GM23338 (cell line): ENCODE data around the gene FGGY. TPM values are rescaled to one million over a fixed set of nuclear protein-coding genes. Genes with fewer than 3 reads are reported as not detected.
"Not testable (repeated sequence)": the region's sequence is repeated elsewhere in the genome, so short reads cannot be mapped to it uniquely, and the experiment has no call there.

Source experiments
- ATAC-seq: fragments of 200-7000 bp; cut with Tn5 transposase; 3 replicates; pipeline ENCODE4 v1.9.1; 2020
- DNase-seq: peaks from one replicate; pipeline ENCODE4 v3.0.0-alpha.2; 2015; ENCODE audit warnings: low spot score
- H2AFZ ChIP-seq: fragments of 200-600 bp; sonication (generic); 2 replicates; pipeline ENCODE4 v1.8.0; 2016; ENCODE audit warnings: antibody characterized with exemption, mild to moderate bottlenecking, moderate library complexity
- H3F3A ChIP-seq: fragments of 200-600 bp; sonication (generic); replicated peaks from 2 replicates; pipeline ENCODE4 v1.8.0; 2017; ENCODE audit warnings: antibody characterized with exemption, mixed run types, low read depth
- H3K27ac ChIP-seq: fragments of 200-600 bp; sonication (generic); 2 replicates; pipeline ENCODE4 v1.6.1; 2016; ENCODE audit warnings: low read depth
- H3K27me3 ChIP-seq: fragments of 200-600 bp; sonication (generic); 2 replicates; pipeline ENCODE4 v1.8.0; 2016; ENCODE audit warnings: mild to moderate bottlenecking, mixed run types, moderate library complexity; ENCODE audit not compliant: insufficient read depth
- H3K36me3 ChIP-seq: fragments of 200-600 bp; sonication (generic); 2 replicates; pipeline ENCODE4 v1.8.0; 2016; ENCODE audit warnings: mild to moderate bottlenecking; ENCODE audit not compliant: insufficient read depth
- H3K4me1 ChIP-seq: fragments of 200-600 bp; sonication (generic); 2 replicates; pipeline ENCODE4 v1.8.0; 2016; ENCODE audit warnings: mild to moderate bottlenecking, moderate library complexity; ENCODE audit not compliant: insufficient read depth
- H3K4me2 ChIP-seq: fragments of 200-600 bp; sonication (generic); 2 replicates; pipeline ENCODE4 v1.7.1; 2017; ENCODE audit warnings: mixed run types
- H3K4me3 ChIP-seq: fragments of 200-600 bp; sonication (generic); 2 replicates; pipeline ENCODE4 v1.6.1; 2016; ENCODE audit warnings: mixed run types
- H3K79me2 ChIP-seq: fragments of 200-600 bp; sonication (generic); replicated peaks from 2 replicates; pipeline ENCODE4 v1.8.0; 2017; ENCODE audit warnings: mild to moderate bottlenecking; ENCODE audit not compliant: insufficient read depth
- H3K9me2 ChIP-seq: fragments of 200-600 bp; sonication (generic); 2 replicates; pipeline ENCODE4 v1.8.0; 2017; ENCODE audit not compliant: insufficient read depth
- H4K20me1 ChIP-seq: fragments of 200-600 bp; sonication (generic); replicated peaks from 2 replicates; pipeline ENCODE4 v1.8.0; 2017; ENCODE audit warnings: mild to moderate bottlenecking; ENCODE audit not compliant: insufficient read depth
- H3K27ac Mint-ChIP-seq: 2 replicates; pipeline ENCODE4 v1.8.0; 2020; ENCODE audit warnings: inconsistent platforms, mild to moderate bottlenecking, moderate library complexity, mixed read lengths
- H3K27me3 Mint-ChIP-seq: 3 replicates; pipeline ENCODE4 v1.8.0; 2022; ENCODE audit warnings: low read depth, mild to moderate bottlenecking, moderate library complexity, mixed read lengths, inconsistent platforms; ENCODE audit not compliant: insufficient read depth, poor library complexity
- H3K36me3 Mint-ChIP-seq: 3 replicates; pipeline ENCODE4 v1.8.0; 2021; ENCODE audit warnings: low read depth, mild to moderate bottlenecking, inconsistent platforms, moderate library complexity, mixed read lengths
- H3K4me1 Mint-ChIP-seq: 3 replicates; pipeline ENCODE4 v1.8.0; 2020; ENCODE audit warnings: mild to moderate bottlenecking, inconsistent platforms, mixed read lengths
- H3K4me3 Mint-ChIP-seq: 3 replicates; pipeline ENCODE4 v1.8.0; 2021; ENCODE audit warnings: moderate library complexity, mild to moderate bottlenecking, inconsistent platforms, mixed read lengths
- H3K9me3 Mint-ChIP-seq: 3 replicates; pipeline ENCODE4 v1.8.0; 2020; ENCODE audit warnings: moderate library complexity, mild to moderate bottlenecking, inconsistent platforms, mixed read lengths
- CREB1 ChIP-seq: fragments of 250-450 bp; sonication (Bioruptor Pico); IDR thresholded peaks from 2 replicates; pipeline ENCODE4 v1.5.0; 2020; ENCODE audit warnings: low read depth, mild to moderate bottlenecking, moderate library complexity
- EZH2phosphoT487 ChIP-seq: fragments of 200-600 bp; sonication (generic); IDR thresholded peaks from one replicate; pipeline ENCODE4 v1.8.1; 2018; ENCODE audit warnings: antibody characterized with exemption; ENCODE audit not compliant: unreplicated experiment
- POLR2AphosphoS5 ChIP-seq: IDR thresholded peaks from 2 replicates; pipeline ENCODE4 v1.6.1; 2016; ENCODE audit warnings: antibody characterized with exemption, low read depth
- STAT1 ChIP-seq: IDR thresholded peaks from one replicate; pipeline ENCODE4 v1.6.1; 2016; ENCODE audit warnings: antibody characterized with exemption; ENCODE audit not compliant: unreplicated experiment
- ZNF114 ChIP-seq: fragments of 250-450 bp; sonication (Bioruptor Pico); IDR thresholded peaks from 2 replicates; pipeline ENCODE4 v1.5.0; 2020; ENCODE audit warnings: mild to moderate bottlenecking, moderate library complexity
- polyA plus RNA-seq: library from polyadenylated mRNA; unstranded; fragments of >200 nt; fragmentation: Nextera tagmentation; extraction: Ambion mirVana; gene quantifications from 2 replicates; pipeline ENCODE4 v1.2.1, GENCODE V29; 2016
- total RNA-seq: library from RNA; depleted of rRNA; stranded (reverse); fragments of >200 nt; shearing (Covaris generic); gene quantifications from 2 replicates; pipeline ENCODE4 v1.2.3, GENCODE V29; 2014
- TF ChIP-seq, protein P1 (sequence below): IDR thresholded peaks from 2 replicates; pipeline ENCODE4 v1.6.1; 2016; ENCODE audit warnings: antibody characterized with exemption
- TF ChIP-seq, protein P2 (sequence below): IDR thresholded peaks from one replicate; pipeline ENCODE4 v1.6.1; 2018; ENCODE audit warnings: antibody characterized with exemption; ENCODE audit not compliant: unreplicated experiment
- TF ChIP-seq, protein P3 (sequence below), 2 experiments: fragments of 200-600 bp in 1 of 2; sonication (generic) in 1 of 2; conservative IDR thresholded peaks; 2 replicates each; pipeline versions ENCODE4 v1.5.1 to v1.6.1; 2016 to 2017; ENCODE audit warnings: antibody characterized with exemption in 2 of 2, low read depth in 2 of 2, mild to moderate bottlenecking in 2 of 2, moderate library complexity in 1 of 2

Gene FGGY
- total and polyA plus RNA-seq, 2 experiments from 2014 or later: 10.9 to 21.4 TPM

DNA sequence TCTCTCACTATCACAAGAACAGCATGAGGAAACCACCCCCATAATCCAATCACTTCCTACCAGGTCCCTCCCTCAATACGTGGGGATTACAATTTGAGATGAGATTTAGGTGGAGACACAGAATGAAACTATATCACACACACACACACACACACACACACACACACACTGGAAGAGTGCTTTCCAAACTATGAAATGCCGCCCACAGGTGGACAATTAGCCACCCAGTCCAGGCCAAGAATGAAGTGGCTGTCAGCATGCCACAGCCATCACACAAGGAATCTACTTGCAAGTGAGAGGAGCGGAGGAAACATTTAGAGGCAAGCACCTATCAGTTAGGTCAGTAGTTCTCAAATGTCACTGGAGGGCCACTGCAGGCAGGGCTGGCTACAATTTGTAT is 412.4 kb downstream of the FGGY start (continued):
- TF ChIP-seq, protein P1, sequence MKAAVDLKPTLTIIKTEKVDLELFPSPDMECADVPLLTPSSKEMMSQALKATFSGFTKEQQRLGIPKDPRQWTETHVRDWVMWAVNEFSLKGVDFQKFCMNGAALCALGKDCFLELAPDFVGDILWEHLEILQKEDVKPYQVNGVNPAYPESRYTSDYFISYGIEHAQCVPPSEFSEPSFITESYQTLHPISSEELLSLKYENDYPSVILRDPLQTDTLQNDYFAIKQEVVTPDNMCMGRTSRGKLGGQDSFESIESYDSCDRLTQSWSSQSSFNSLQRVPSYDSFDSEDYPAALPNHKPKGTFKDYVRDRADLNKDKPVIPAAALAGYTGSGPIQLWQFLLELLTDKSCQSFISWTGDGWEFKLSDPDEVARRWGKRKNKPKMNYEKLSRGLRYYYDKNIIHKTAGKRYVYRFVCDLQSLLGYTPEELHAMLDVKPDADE: no peak
- TF ChIP-seq ZNF114 (CRISPR knock-in tag): no peak
- TF ChIP-seq, protein P2, sequence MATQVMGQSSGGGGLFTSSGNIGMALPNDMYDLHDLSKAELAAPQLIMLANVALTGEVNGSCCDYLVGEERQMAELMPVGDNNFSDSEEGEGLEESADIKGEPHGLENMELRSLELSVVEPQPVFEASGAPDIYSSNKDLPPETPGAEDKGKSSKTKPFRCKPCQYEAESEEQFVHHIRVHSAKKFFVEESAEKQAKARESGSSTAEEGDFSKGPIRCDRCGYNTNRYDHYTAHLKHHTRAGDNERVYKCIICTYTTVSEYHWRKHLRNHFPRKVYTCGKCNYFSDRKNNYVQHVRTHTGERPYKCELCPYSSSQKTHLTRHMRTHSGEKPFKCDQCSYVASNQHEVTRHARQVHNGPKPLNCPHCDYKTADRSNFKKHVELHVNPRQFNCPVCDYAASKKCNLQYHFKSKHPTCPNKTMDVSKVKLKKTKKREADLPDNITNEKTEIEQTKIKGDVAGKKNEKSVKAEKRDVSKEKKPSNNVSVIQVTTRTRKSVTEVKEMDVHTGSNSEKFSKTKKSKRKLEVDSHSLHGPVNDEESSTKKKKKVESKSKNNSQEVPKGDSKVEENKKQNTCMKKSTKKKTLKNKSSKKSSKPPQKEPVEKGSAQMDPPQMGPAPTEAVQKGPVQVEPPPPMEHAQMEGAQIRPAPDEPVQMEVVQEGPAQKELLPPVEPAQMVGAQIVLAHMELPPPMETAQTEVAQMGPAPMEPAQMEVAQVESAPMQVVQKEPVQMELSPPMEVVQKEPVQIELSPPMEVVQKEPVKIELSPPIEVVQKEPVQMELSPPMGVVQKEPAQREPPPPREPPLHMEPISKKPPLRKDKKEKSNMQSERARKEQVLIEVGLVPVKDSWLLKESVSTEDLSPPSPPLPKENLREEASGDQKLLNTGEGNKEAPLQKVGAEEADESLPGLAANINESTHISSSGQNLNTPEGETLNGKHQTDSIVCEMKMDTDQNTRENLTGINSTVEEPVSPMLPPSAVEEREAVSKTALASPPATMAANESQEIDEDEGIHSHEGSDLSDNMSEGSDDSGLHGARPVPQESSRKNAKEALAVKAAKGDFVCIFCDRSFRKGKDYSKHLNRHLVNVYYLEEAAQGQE: no peak

DNA sequence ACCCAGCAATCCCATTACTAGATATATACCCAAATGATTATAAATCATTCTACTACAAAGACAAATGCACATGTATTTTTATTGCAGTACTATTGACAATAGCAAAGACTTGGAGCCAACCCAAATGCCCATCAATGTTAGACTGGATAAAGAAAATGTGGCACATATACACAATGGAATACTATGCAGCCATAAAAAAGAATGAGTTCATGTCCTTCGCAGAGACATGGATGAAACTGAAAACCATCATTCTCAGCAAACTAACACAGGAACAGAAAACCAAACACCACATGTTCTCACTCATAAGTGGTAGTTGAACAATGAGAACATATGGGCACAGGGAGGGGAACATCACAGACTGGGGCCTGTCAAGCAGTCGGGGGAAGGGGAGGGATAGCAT is 414.0 kb downstream of the FGGY start:
- not testable (repeated sequence) for ATAC-seq, H3K4me3 ChIP-seq, H3K9me2 ChIP-seq, H3K27me3 ChIP-seq, H3K79me2 ChIP-seq, H3K27ac Mint-ChIP-seq, H3K4me1 Mint-ChIP-seq, H4K20me1 ChIP-seq, H3F3A ChIP-seq, H3K36me3 ChIP-seq, H3K4me1 ChIP-seq, H3K4me2 ChIP-seq, H2AFZ ChIP-seq, H3K27ac ChIP-seq, H3K27me3 Mint-ChIP-seq, H3K36me3 Mint-ChIP-seq, DNase-seq, H3K4me3 Mint-ChIP-seq
- peaks cover 12% of the 10 kb centered on the region for H3K9me3 Mint-ChIP-seq

DNA sequence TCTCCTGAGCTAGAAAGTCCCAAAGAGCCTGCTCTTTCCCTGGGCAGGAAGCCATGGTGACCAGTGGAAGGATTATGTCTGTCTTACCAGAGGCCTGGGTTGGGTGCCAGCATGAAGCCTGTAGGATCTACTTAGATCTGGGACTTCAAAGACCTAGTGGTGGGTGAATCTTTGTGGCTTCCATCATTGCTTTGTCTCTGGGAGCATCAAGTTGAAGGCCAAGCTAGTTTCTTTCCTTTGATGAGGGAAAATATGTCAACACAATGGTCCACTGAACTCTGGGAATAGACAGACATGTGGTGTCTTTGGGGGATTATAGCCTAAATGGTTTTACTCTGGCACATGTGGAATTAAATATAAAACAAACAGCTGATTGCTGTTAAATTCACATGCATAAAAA is 417.3 kb downstream of the FGGY start:
- Histone ChIP-seq H3K9me2 (0 out of 2 replicates have a peak, but pooled peaks cover 8% of the 10 kb centered on the region), H2AFZ (no peak overlapping the region), H3K4me1 (no peaks in the 10 kb centered on the region; the same call in 1 of the 2 replicates), H3K27me3 (no peaks in the 10 kb centered on the region), H4K20me1 (no peaks in the 10 kb centered on the region), H3F3A (no peaks in the 10 kb centered on the region), H3K36me3 (no peaks in the 10 kb centered on the region), H3K4me3 (no peak overlapping the region), H3K79me2 (no peaks in the 10 kb centered on the region), H3K27ac (no peak overlapping the region), H3K4me2 (no peak overlapping the region)
- ATAC-seq (no peak), DNase-seq (no peak)
- Mint-ChIP-seq H3K4me1 (peaks cover 9% of the 10 kb centered on the region), H3K27me3 (peaks cover 5% of the 10 kb centered on the region), H3K9me3 (peaks cover 12% of the 10 kb centered on the region), H3K36me3 (peaks cover 3% of the 10 kb centered on the region; the same call in 2 of the 3 replicates), H3K4me3 (no peak overlapping the region), H3K27ac (no peak overlapping the region)
- TF ChIP-seq, protein P2: no peak
- TF ChIP-seq EZH2phosphoT487 (no peak), ZNF114 (CRISPR knock-in tag) (no peak), CREB1 (CRISPR knock-in tag) (no peak), STAT1 (no peak), POLR2AphosphoS5 (no peak)
- TF ChIP-seq, protein P1: no peak
- TF ChIP-seq, protein P3, sequence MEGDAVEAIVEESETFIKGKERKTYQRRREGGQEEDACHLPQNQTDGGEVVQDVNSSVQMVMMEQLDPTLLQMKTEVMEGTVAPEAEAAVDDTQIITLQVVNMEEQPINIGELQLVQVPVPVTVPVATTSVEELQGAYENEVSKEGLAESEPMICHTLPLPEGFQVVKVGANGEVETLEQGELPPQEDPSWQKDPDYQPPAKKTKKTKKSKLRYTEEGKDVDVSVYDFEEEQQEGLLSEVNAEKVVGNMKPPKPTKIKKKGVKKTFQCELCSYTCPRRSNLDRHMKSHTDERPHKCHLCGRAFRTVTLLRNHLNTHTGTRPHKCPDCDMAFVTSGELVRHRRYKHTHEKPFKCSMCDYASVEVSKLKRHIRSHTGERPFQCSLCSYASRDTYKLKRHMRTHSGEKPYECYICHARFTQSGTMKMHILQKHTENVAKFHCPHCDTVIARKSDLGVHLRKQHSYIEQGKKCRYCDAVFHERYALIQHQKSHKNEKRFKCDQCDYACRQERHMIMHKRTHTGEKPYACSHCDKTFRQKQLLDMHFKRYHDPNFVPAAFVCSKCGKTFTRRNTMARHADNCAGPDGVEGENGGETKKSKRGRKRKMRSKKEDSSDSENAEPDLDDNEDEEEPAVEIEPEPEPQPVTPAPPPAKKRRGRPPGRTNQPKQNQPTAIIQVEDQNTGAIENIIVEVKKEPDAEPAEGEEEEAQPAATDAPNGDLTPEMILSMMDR (conservative IDR thresholded peaks at IDR 0.05; ENCODE audit: low read depth in 2 of 2): no peak
